ENCODE data around the gene CHCHD4.

Gene CHCHD4

DNA sequence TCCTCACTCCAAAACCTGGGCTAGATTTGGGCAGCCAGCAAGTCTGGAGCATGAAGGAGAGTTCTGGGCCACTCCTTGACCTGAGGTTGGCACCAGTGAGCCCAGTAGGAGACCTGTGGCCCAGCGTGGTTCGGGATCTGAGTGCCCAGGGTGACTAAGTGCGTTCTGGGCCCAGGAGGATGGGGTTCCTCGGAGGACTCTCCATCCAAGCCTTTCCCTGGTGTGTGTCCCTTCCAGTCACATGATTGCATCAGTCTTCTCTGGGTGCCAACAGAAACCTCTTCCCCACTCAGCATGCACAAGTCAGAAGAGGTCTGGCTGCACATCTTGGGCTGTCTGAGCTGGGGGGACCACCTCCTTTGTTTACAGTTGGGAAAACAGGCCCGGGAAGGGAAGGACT lies 15.1 kb upstream of the CHCHD4 start:
- ChIA-PET POLR2A (interaction anchor here (1.2 kb wide), 1 partner anchor 14 kb away, joined by 5 read pairs; no protein-coding TSS in a partner anchor), CTCF (interaction anchor here (0.6 kb wide), 1 partner anchor 56 kb away, joined by 3 read pairs; no protein-coding TSS in a partner anchor)
- Histone ChIP-seq H3K27ac (ENCODE audit: extremely low read depth, low read depth, low read length) (no peak overlapping the region), H3K9me3 (ENCODE audit: control insufficient read depth, insufficient read depth, low read depth, low read length) (no peaks in the 10 kb centered on the region), H3K4me1 (ENCODE audit: control insufficient read depth, insufficient read depth, low read length) (peaks cover 5% of the 10 kb centered on the region), H3K4me3 (ENCODE audit: low read depth, low read length) (no peak overlapping the region), H3K36me3 (ENCODE audit: control insufficient read depth in 2 of 2, insufficient read depth in 1 of 2, low read length in 2 of 2) (peaks cover 0 to 81% of the 10 kb centered on the region in 2 experiments; a peak in 1 of 3 replicates)
- TF ChIP-seq, protein P1, sequence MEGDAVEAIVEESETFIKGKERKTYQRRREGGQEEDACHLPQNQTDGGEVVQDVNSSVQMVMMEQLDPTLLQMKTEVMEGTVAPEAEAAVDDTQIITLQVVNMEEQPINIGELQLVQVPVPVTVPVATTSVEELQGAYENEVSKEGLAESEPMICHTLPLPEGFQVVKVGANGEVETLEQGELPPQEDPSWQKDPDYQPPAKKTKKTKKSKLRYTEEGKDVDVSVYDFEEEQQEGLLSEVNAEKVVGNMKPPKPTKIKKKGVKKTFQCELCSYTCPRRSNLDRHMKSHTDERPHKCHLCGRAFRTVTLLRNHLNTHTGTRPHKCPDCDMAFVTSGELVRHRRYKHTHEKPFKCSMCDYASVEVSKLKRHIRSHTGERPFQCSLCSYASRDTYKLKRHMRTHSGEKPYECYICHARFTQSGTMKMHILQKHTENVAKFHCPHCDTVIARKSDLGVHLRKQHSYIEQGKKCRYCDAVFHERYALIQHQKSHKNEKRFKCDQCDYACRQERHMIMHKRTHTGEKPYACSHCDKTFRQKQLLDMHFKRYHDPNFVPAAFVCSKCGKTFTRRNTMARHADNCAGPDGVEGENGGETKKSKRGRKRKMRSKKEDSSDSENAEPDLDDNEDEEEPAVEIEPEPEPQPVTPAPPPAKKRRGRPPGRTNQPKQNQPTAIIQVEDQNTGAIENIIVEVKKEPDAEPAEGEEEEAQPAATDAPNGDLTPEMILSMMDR (tag by site-specific recombination; IDR thresholded peaks at IDR 0.05) = no peak
- TF ChIP-seq FEZF1 (tag by site-specific recombination; IDR thresholded peaks at IDR 0.05) (no peak), ZBTB17 (tag by site-specific recombination; IDR thresholded peaks at IDR 0.05) (peak; percentile 29; the same call in 1 of the 2 replicates)

GRCh38 chr3:14138878-14139655 lies 14.4 kb upstream of the CHCHD4 start:
- H3K36me3 ChIP-seq (ENCODE audit: control insufficient read depth in 2 of 2, insufficient read depth in 1 of 2, low read length in 2 of 2) = peaks cover 0 to 88% of the 10 kb centered on the region in 2 experiments; a peak in 1 of 3 replicates
- H3K27ac ChIP-seq (ENCODE audit: extremely low read depth, low read depth, low read length) = no peak overlapping the region
- CTCF ChIA-PET = interaction anchor here (0.6 kb wide), 1 partner anchor 57 kb away, joined by 3 read pairs; no protein-coding TSS in a partner anchor
- H3K9me3 ChIP-seq (ENCODE audit: control insufficient read depth, insufficient read depth, low read depth, low read length) = no peaks in the 10 kb centered on the region
- POLR2A ChIA-PET = interaction anchor here (1.2 to 5.4 kb wide), 2 partner anchors 13 to 14 kb away, joined by 5 to 20 read pairs; partner anchors contain the start of genes CHCHD4 and TMEM43
- no peak overlapping the region for H3K4me3 ChIP-seq (ENCODE audit: low read depth, low read length)
- H3K4me1 ChIP-seq (ENCODE audit: control insufficient read depth, insufficient read depth, low read length) = peaks cover under 1% of the 10 kb centered on the region; the same call in 1 of the 2 replicates
- no peak for TF ChIP-seq ZBTB20 (tag by site-specific recombination; IDR thresholded peaks at IDR 0.05)
- no peak for TF ChIP-seq ZNF416 (tag by site-specific recombination; IDR thresholded peaks at IDR 0.05)
- TF ChIP-seq ZNF571 (tag by site-specific recombination; IDR thresholded peaks at IDR 0.05) = no peak
- TF ChIP-seq, protein P2, sequence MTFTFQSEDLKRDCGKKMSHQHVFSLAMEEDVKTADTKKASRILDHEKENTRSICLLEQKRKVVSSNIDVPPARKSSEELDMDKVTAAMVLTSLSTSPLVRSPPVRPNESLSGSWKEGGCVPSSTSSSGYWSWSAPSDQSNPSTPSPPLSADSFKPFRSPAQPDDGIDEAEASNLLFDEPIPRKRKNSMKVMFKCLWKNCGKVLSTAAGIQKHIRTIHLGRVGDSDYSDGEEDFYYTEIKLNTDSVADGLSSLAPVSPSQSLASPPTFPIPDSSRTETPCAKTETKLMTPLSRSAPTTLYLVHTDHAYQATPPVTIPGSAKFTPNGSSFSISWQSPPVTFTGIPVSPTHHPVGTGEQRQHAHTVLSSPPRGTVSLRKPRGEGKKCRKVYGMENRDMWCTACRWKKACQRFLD (tag by site-specific recombination; IDR thresholded peaks at IDR 0.05) = no peak
- TF ChIP-seq ZNF274 (IDR thresholded peaks at IDR 0.05; ENCODE audit: low read length) = no peak
- no peak for TF ChIP-seq ZNF274 (tag by site-specific recombination; IDR thresholded peaks at IDR 0.05; ENCODE audit: borderline replicate concordance)
- TF ChIP-seq, protein P3, sequence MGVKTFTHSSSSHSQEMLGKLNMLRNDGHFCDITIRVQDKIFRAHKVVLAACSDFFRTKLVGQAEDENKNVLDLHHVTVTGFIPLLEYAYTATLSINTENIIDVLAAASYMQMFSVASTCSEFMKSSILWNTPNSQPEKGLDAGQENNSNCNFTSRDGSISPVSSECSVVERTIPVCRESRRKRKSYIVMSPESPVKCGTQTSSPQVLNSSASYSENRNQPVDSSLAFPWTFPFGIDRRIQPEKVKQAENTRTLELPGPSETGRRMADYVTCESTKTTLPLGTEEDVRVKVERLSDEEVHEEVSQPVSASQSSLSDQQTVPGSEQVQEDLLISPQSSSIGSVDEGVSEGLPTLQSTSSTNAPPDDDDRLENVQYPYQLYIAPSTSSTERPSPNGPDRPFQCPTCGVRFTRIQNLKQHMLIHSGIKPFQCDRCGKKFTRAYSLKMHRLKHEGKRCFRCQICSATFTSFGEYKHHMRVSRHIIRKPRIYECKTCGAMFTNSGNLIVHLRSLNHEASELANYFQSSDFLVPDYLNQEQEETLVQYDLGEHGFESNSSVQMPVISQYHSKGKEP (tag by site-specific recombination; IDR thresholded peaks at IDR 0.05) = no peak
- no peak for TF ChIP-seq ZNF214 (tag by site-specific recombination; IDR thresholded peaks at IDR 0.05; ENCODE audit: borderline replicate concordance)
- no peak for TF ChIP-seq ZNF510 (tag by site-specific recombination; IDR thresholded peaks at IDR 0.05; ENCODE audit: insufficient replicate concordance)
- TF ChIP-seq, protein P4, sequence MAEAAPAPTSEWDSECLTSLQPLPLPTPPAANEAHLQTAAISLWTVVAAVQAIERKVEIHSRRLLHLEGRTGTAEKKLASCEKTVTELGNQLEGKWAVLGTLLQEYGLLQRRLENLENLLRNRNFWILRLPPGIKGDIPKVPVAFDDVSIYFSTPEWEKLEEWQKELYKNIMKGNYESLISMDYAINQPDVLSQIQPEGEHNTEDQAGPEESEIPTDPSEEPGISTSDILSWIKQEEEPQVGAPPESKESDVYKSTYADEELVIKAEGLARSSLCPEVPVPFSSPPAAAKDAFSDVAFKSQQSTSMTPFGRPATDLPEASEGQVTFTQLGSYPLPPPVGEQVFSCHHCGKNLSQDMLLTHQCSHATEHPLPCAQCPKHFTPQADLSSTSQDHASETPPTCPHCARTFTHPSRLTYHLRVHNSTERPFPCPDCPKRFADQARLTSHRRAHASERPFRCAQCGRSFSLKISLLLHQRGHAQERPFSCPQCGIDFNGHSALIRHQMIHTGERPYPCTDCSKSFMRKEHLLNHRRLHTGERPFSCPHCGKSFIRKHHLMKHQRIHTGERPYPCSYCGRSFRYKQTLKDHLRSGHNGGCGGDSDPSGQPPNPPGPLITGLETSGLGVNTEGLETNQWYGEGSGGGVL (tag by site-specific recombination; IDR thresholded peaks at IDR 0.05) = no peak
- TF ChIP-seq, protein P5, sequence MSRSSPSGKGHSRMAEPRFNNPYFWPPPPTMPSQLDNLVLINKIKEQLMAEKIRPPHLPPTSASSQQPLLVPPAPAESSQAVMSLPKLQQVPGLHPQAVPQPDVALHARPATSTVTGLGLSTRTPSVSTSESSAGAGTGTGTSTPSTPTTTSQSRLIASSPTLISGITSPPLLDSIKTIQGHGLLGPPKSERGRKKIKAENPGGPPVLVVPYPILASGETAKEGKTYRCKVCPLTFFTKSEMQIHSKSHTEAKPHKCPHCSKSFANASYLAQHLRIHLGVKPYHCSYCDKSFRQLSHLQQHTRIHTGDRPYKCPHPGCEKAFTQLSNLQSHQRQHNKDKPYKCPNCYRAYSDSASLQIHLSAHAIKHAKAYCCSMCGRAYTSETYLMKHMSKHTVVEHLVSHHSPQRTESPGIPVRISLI (tag by site-specific recombination; IDR thresholded peaks at IDR 0.05) = no peak
- no peak for TF ChIP-seq ZNF211 (tag by site-specific recombination; IDR thresholded peaks at IDR 0.05; ENCODE audit: low read depth)
- TF ChIP-seq ZNF248 (tag by site-specific recombination; IDR thresholded peaks at IDR 0.05) = no peak
- TF ChIP-seq ZNF114 (tag by site-specific recombination; IDR thresholded peaks at IDR 0.05) = no peak
- no peak for TF ChIP-seq ZNF626 (tag by site-specific recombination; IDR thresholded peaks at IDR 0.05)
- TF ChIP-seq ELK4 (IDR thresholded peaks at IDR 0.05; ENCODE audit: borderline replicate concordance, low read depth, low read length) = no peak
- no peak for TF ChIP-seq TRIM28 (IDR thresholded peaks at IDR 0.05; ENCODE audit: borderline replicate concordance, low read length)
- TF ChIP-seq ZFHX2 (tag by site-specific recombination; conservative IDR thresholded peaks at IDR 0.05) = no peak

Data from HEK293 (cell line).